PFSK-1 (cell line): ENCODE data around the gene PGS1.

Source experiments
- POLR2AphosphoS5 ChIP-seq: IDR thresholded peaks from 2 replicates; pipeline ENCODE4 v1.6.1; 2012; ENCODE audit warnings: low read depth, mild to moderate bottlenecking, control low read depth, low read length, moderate library complexity
- REST ChIP-seq, 2 experiments: IDR thresholded peaks; 2 replicates each; pipeline versions ENCODE4 v1.6.1 to v1.8.0; 2011 to 2012; ENCODE audit warnings: low read depth in 2 of 2, low read length in 2 of 2, control low read depth in 1 of 2, inconsistent platforms in 1 of 2, mild to moderate bottlenecking in 1 of 2, moderate library complexity in 1 of 2; ENCODE audit not compliant: insufficient read depth in 1 of 2
- TAF1 ChIP-seq: IDR thresholded peaks from 2 replicates; pipeline ENCODE4 v1.6.1; 2012; ENCODE audit warnings: low read length, control low read depth, borderline replicate concordance; ENCODE audit not compliant: insufficient read depth

- TF ChIP-seq POLR2AphosphoS5 (no peak), TAF1 (no peak), REST (IDR thresholded peaks at IDR 0.05; ENCODE audit: insufficient read depth in 1 of 2, low read depth in 2 of 2, low read length in 2 of 2) (no peak)
Observed at GRCh38 chr17:78368854-78369495, 9.5 kb upstream of the PGS1 start.
